GM04503 (cell line): ENCODE measurements around the gene FCMR.

Source experiments
- DNase-seq: peaks from one replicate; pipeline ENCODE4 v3.0.0-alpha.2; 2012; ENCODE audit warnings: low read depth

Gene FCMR

GRCh38 chr1:206921772-206922265 is at the start of gene FCMR:
FCMR (minus strand) TSS chr1:206921941; CDS start chr1:206921854, 87 bp downstream.
- DNase-seq: no peak

GRCh38 chr1:206971029-206971655 is 49.4 kb upstream of the FCMR start:
- no peak for DNase-seq

- no peak for DNase-seq
Observed at GRCh38 chr1:206970446-206970845, 48.7 kb upstream of the FCMR start, which contains the start of gene FCAMR. FCAMR (minus strand) TSS chr1:206970460; CDS start chr1:206970125, 335 bp downstream.

- DNase-seq: no peak
Observed at GRCh38 chr1:206969090-206969489, 47.3 kb upstream of the FCMR start.

GRCh38 chr1:206967096-206967849 is 45.5 kb upstream of the FCMR start:
- DNase-seq: no peak

- DNase-seq: no peak
Observed at GRCh38 chr1:206965781-206966180, 44.0 kb upstream of the FCMR start.

GRCh38 chr1:206963740-206964139 is 42.0 kb upstream of the FCMR start:
- DNase-seq: no peak

- no peak for DNase-seq
Observed at GRCh38 chr1:206963119-206963712, 41.5 kb upstream of the FCMR start.

GRCh38 chr1:206962272-206962671 is 40.5 kb upstream of the FCMR start:
- no peak for DNase-seq

GRCh38 chr1:206961668-206962067 is 39.9 kb upstream of the FCMR start:
- no peak for DNase-seq

GRCh38 chr1:206960676-206961386 is 39.1 kb upstream of the FCMR start:
- no peak for DNase-seq

GRCh38 chr1:206958144-206958543 is 36.4 kb upstream of the FCMR start:
- no peak for DNase-seq

GRCh38 chr1:206957639-206958038 is 35.9 kb upstream of the FCMR start:
- no peak for DNase-seq

- DNase-seq: peak; percentile 27
Observed at GRCh38 chr1:206955476-206956451, 34.0 kb upstream of the FCMR start.

- no peak for DNase-seq
Observed at GRCh38 chr1:206954459-206955342, 33.0 kb upstream of the FCMR start.

- DNase-seq: no peak
Observed at GRCh38 chr1:206953626-206954025, 31.9 kb upstream of the FCMR start.

GRCh38 chr1:206953126-206953525 is 31.4 kb upstream of the FCMR start:
- no peak for DNase-seq

GRCh38 chr1:206952171-206952570 is 30.4 kb upstream of the FCMR start:
- DNase-seq: no peak

GRCh38 chr1:206951318-206952100 is 29.8 kb upstream of the FCMR start:
- no peak for DNase-seq
